GM10847 (cell line): Measurements from ENCODE around the gene SYNJ2.

Source experiments
- POLR2A ChIP-seq: IDR thresholded peaks from 2 replicates; pipeline ENCODE4 v1.6.1; 2011; ENCODE audit not compliant: insufficient read length; ENCODE audit errors: extremely low read depth

SYNJ2 gene

DNA sequence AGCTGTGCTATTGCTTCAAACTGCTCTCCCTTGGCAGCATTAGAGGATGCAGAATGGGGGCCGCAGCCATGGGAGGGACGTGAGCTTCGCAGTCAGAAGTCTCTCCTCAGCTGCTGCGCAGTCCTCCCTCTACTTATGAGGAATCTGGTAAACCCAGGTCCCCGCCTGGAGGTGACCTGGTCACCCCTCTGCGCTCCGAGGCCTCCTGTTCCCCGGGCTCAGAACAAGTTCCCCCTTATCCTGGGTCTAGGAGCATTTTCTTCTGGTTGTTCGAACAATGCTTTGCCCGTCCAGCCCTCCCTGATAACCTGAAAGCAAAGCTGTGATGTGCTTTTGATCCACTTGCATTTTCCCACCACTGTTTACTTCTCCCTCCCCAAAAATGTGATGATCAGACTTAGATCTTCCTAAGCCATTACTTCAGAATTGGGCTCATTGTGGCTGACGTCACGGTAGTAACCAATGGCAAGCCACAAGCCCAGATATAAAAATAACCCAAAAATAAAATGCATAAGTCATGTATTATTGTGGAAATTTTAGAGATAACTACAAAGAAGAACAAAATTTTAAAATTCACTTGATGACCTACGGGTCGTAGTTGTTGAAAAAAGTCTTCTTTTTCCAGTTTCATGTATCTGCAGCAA is 105.7 kb downstream of the SYNJ2 start:
- TF ChIP-seq POLR2A, result no peak

DNA sequence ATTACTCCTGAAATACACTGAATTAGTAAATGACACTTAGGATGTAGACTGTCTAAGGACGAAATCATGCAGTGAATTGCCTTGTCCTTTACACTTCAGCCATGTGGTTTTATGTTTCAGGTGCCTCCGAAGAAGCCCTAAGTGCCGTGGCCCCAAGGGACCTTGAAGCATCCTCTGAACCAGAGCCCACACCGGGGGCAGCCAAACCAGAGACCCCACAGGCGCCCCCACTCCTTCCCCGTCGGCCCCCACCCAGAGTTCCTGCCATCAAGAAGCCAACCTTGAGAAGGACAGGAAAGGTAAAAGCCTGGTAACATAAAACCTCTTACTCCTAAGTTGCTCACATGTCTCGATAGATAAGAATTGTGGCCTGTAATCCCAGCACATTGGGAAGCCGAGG is 111.1 kb downstream of the SYNJ2 start:
- TF ChIP-seq POLR2A, result no peak

DNA sequence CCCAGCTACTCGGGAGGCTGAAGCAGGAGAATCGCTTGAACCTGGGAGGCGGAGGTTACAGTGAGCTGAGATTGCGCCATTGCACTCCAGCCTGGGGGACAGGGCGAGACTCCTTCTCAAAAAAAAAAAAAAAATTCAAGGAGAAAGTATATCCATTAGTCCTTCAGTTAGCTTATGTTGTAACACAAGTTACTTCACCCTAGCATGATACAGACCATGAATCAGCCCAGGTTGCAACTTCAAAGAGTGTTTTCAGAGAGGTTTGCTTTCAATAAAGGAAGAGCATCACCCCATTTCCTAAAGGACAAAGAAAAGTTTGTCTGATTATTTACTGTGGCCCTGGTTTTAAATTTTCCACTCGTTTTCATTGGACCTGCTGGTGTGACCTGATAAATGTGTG is 113.4 kb downstream of the SYNJ2 start:
- no peak for TF ChIP-seq POLR2A

DNA sequence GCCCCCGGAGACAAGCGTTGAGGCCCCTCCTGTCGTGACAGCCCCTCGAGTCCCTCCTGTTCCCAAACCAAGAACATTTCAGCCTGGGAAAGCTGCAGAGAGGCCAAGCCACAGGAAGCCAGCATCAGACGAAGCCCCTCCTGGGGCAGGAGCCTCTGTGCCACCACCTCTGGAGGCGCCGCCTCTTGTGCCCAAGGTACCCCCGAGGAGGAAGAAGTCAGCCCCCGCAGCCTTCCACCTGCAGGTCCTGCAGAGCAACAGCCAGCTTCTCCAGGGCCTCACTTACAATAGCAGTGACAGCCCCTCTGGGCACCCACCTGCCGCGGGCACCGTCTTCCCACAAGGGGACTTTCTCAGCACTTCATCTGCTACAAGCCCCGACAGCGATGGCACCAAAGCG is 114.0 kb downstream of the SYNJ2 start:
- no peak for TF ChIP-seq POLR2A

DNA sequence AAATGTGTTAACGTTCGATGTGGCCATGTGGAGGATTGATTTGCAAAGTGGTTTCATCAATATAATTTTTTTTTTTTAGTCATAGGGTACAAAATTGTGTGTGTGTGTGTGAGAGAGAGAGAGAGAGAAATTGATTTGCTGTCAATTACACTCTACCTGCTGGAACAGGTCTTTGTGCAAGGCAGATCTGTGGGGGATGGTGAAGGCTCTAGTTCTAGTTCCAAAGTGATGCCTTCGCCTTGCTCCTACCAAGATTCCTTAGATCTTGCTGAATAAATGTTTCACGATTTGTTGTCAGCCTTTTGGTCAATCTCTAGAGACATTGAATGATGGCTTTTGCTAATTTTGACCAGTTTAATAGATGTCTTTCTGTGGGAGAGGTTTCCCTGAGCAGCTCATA is 121.6 kb downstream of the SYNJ2 start:
- no peak for TF ChIP-seq POLR2A

DNA sequence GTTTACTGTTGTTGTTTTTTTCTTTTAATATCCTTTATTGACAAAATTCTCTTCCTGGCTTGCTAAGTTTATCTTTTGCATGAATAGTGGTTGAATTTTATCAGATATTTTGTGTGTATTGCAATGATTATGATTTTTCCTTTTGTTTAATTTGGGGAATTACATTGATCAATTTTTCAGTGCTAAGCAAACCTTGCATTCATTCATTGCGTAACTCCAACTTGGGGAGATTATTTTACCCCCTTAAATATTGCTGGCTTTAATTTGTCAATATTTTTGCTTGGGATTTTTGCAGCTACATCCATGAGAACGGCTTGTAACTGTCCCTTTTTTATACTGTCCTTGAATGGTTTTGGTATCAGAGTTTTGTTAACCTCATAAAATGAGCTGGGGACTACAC is 123.0 kb downstream of the SYNJ2 start:
- TF ChIP-seq POLR2A, result no peak

DNA sequence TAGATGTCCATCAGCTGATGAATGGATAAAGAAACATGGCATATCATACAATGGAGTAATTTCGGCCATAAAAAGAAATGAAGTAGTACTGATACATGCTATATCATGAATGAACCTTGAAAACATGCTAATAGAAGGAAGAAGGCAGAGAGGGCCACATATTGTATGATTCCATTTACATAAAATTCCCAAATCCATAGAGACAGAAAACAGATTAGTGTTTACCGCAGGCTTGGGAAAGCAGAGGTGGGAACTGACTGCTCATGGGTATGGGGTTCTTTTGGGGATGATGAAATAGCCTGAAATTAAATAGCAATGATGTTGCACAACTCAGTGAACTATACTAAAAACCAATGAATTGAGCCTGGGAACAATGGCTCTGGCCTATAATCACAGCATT is 128.1 kb downstream of the SYNJ2 start:
- no peak for TF ChIP-seq POLR2A

DNA sequence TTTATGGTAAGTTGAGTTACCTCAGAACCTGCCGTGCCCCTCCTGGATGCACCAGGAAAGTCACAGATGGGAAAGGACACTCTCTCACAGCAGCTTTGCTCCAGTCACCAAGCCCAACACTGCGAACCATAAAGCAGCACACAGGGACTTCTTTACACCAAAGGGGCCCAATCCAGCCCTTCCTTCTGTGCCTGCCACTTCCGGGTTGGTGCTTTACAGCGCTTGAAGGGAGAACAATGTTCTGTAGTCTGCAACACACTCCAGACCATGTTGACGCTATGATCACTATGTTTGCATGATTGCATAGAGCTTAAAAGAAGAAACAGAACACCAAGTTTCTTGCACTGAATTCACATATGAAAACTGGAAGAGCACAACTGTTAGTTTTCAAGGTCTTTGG is 129.3 kb downstream of the SYNJ2 start:
- TF ChIP-seq POLR2A, result no peak

DNA sequence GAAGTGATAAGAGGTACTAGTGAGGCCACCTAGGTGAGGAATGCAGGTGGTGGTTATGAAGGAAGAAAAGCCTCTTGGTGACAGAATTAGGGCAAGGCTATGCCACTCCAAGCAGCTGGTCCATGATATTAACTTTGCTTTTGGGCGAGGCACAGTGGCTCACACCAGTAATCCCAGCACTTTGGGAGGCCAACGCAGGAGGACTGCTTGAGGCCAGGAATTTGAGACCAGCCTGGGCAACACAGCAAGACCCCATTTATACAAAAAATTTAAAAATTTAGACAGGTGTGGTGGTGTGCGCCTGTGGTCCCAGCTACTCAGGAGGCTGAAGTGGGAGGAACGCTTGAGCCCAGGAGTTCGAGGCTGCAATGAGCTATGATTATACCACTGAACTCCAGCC is 130.3 kb downstream of the SYNJ2 start:
- no peak for TF ChIP-seq POLR2A

DNA sequence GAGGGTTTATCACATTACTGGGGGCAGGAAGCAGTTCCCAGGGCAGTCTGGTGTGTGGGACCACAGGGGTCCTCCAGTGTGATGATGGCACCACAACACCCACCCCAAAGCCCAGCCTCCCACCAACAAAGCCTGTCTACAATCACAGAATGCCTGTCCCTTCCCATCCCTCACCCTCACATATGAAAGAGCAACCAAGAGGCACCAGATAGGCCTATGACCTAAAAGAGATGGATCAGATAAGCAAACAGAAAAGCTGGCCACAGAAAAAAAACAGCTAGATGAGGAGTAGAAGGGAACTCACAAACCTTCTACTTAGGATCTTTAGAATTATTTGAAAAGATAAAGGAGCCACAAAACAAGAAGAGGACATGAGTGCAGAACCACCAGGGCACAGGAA is 132.1 kb downstream of the SYNJ2 start:
- TF ChIP-seq POLR2A, result no peak

DNA sequence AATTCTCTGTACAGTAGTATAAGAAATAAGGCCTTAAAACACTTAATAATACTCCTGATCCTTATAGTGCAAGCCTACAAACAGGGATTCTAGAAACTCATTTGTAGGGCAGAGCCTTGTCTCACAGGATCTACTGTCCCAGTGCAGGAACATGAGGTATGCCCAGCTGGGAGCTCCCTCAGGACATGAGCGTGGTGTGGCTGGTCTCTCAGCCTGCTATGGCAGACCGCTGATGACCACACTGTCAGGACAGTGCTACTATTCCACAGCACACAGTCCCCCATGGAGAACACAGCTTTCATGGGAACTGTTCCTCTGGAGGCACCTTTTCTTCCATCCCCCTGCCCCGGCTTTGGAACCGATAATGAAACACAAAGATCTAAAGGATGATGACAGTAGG is 133.4 kb downstream of the SYNJ2 start:
- no peak for TF ChIP-seq POLR2A

DNA sequence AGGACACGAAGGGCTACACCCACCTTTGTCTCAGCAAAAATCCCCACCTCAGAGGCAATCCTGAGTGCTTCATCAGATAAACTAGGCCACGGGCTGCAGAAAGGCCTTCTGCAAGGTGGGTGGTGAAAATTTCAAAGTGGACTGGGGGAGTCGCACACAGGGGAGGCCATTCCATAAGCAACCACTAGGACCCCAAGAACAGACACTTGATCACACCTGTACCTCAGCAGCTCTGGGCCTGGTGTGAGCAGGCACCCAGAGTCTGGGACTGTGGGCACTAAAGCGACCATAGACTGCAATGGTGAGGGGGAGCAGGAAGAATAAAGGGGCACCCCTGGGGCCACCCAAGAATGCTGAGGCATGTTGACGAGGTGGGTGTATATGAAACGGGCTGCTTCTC is 133.8 kb downstream of the SYNJ2 start:
- TF ChIP-seq POLR2A, result no peak

DNA sequence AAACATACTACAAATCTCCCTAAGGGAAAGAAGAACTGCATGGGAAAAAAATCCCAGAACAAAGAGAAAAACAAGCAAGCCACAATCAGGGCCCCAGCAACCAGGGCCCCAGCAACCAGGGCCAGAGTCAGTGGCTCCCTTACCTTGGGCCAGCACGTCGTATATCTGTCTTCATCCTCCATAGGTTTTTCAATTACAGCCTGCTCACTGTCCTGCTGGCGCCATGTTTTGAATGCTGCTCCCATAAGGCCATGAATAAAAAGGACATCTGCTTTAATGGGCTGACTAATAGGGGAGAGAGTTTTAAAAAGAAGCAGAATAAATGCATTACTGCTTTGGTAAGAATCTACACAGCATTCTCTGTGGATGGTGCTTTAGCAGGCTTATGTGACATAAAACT is 137.2 kb downstream of the SYNJ2 start:
- TF ChIP-seq POLR2A, result no peak

DNA sequence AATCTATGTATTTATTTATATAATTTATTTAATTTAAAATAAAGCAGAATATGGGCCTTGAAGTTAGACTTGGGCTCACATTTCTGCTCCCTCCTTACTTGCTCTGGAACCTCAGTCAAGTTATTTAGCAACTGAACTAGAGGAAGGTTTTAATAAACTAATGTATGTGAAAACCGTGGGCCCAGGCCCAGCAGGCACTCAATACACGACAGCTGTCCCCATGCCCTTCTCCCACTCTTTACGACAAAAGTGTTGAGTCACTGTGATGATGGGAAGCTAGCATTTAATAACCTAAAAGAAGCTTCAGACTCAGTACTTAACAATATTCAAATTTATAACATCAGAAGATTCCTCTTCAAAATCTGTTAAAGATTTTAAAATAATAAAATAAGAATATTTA is 139.7 kb downstream of the SYNJ2 start:
- no peak for TF ChIP-seq POLR2A

DNA sequence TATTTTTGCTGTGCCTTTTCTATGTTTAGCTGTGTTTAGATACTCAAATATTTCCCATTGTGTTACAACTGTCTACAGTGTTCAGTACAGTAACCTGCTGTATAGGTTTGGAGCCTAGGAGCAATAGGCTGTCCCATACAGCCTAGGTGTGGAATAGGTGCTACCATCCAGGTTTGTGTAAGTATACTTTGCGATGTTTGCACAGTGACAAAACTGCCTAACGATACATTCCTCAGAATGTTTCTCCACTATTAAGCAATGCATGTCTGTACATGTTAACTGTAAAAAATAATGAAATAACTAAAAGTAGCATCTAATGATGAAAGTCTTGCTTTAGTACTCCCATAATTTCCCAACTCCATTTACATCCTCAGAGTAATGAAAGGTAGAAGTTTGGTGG is 140.4 kb downstream of the SYNJ2 start:
- TF ChIP-seq POLR2A, result no peak

DNA sequence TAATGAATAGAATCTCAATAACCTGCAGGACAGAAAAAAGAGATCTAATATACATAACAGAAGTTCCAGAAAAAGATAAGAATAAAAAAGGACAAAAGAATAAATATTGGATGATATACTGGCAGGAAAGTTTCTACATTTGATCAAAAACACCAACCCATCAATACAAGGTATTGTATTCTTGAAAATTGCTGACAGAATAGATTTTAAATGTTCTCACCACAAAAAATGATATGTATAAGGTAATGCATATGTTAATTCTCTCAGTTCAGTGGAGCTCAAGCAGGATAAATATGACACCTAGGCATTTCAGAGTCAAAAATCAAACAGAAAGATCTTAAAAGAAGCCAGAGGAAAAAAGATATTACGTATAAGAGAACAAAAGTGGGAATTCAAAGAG is 142.6 kb downstream of the SYNJ2 start:
- no peak for TF ChIP-seq POLR2A

DNA sequence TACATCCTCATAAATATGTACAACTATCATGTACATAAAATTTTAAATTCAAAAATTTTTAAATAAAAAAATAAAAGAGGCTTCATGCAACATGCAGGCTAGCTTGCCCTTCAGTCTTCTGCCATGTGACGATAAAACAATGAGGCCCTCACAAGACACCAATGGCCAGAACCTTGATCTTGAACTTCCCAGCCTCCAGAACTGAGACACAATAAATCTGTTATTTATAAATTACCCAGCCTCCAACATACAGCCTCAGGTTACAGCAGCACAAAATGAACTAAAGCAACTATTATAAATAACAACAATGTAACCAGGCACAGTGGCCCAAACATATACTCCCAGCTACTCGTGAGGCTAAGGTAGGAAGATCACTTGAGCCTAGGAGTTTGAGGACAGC is 143.6 kb downstream of the SYNJ2 start:
- TF ChIP-seq POLR2A, result no peak

DNA sequence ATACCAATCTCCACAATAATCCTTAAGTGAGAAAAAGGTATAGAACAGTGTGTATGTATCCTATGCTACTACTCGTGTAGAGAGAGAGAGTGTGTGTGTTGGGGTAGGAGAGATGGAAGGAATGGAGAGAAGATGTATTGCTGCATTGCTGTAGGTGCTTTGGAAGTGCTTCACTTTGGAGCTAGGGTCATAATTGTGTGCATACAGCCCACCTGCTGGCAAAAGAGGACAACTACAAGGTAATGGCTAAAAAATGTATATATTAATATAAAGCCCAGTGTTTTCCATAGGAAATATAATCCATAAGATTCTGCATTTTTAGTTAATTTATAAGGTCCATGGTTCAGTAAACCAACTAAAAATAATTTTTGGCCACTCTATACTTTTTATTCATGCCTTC is 150.3 kb downstream of the SYNJ2 start:
- TF ChIP-seq POLR2A, result no peak
